DND-41 (cell line): Measurements from ENCODE around the gene LTV1.

Experiments used
- EZH2 ChIP-seq: IDR thresholded peaks from 3 replicates; pipeline ENCODE4 v1.6.1; 2012; ENCODE audit warnings: borderline replicate concordance, low read depth, mild to moderate bottlenecking, moderate library complexity, low read length, inconsistent platforms; ENCODE audit not compliant: severe bottlenecking
- TF ChIP-seq, protein P1 (sequence below): IDR thresholded peaks from 2 replicates; pipeline ENCODE4 v1.5.1; 2012; ENCODE audit warnings: borderline replicate concordance, low read length, moderate library complexity, mild to moderate bottlenecking; ENCODE audit not compliant: poor library complexity, severe bottlenecking; ENCODE audit errors: extremely low read depth

DNA sequence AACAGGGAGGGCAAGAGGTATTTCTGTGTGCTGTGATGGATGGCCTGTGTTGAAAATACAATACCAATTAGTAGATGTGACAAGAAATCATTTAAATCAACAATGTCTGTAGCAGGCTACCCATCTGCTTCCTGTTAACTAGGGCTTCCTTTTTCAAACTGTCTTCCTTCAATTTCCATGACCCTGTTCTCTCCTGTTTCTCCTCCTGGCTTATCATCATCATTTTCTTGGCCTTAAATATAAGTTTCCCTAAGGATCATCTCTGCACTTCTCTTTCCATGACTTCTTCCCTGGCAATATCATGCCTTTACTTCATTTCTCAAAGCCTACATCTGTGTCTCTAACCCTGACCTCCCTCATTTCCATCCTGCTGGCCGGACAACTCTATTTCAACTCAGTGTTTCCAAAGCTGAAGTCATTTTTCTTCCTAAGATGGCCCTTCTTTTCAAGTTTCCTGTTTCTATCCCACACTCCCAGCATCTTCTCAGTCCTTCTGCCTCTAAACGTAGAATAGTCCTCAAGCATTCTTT is 39.3 kb downstream of the LTV1 start:
- TF ChIP-seq, protein P1, sequence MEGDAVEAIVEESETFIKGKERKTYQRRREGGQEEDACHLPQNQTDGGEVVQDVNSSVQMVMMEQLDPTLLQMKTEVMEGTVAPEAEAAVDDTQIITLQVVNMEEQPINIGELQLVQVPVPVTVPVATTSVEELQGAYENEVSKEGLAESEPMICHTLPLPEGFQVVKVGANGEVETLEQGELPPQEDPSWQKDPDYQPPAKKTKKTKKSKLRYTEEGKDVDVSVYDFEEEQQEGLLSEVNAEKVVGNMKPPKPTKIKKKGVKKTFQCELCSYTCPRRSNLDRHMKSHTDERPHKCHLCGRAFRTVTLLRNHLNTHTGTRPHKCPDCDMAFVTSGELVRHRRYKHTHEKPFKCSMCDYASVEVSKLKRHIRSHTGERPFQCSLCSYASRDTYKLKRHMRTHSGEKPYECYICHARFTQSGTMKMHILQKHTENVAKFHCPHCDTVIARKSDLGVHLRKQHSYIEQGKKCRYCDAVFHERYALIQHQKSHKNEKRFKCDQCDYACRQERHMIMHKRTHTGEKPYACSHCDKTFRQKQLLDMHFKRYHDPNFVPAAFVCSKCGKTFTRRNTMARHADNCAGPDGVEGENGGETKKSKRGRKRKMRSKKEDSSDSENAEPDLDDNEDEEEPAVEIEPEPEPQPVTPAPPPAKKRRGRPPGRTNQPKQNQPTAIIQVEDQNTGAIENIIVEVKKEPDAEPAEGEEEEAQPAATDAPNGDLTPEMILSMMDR = no peak
- no peak for TF ChIP-seq EZH2
